Parathyroid adenoma (tissue), 2 donors: Measurements from ENCODE around the gene ABAT.

ENCODE experiments used
- H2AFZ ChIP-seq: fragments of 300-600 bp; sonication (generic); one replicate; pipeline ENCODE4 v1.7.0; 2017; ENCODE audit warnings: antibody characterized with exemption, mild to moderate bottlenecking
- H3K27ac ChIP-seq: fragments of 300-600 bp; sonication (generic); one replicate; pipeline ENCODE4 v1.7.0; 2017
- H3K27me3 ChIP-seq: fragments of 300-600 bp; sonication (generic); one replicate; pipeline ENCODE4 v1.7.0; 2017; ENCODE audit warnings: low read length; ENCODE audit not compliant: control insufficient read depth, insufficient read depth
- H3K36me3 ChIP-seq: fragments of 300-600 bp; sonication (generic); one replicate; pipeline ENCODE4 v1.7.0; 2017; ENCODE audit warnings: low read length; ENCODE audit not compliant: control insufficient read depth, insufficient read depth
- H3K4me1 ChIP-seq: fragments of 300-600 bp; sonication (generic); one replicate; pipeline ENCODE4 v1.7.0; 2017; ENCODE audit warnings: control low read depth
- H3K4me2 ChIP-seq: fragments of 300-600 bp; sonication (generic); one replicate; pipeline ENCODE4 v1.7.0; 2017; ENCODE audit warnings: low read length
- H3K4me3 ChIP-seq: fragments of 300-600 bp; sonication (generic); one replicate; pipeline ENCODE4 v1.7.0; 2017; ENCODE audit warnings: low read depth, low read length
- H3K79me2 ChIP-seq: fragments of 300-600 bp; sonication (generic); one replicate; pipeline ENCODE4 v1.7.0; 2017; ENCODE audit warnings: control low read depth
- H3K9ac ChIP-seq: fragments of 300-600 bp; sonication (generic); one replicate; pipeline ENCODE4 v1.7.0; 2017; ENCODE audit warnings: mild to moderate bottlenecking
- H3K9me3 ChIP-seq: fragments of 300-600 bp; sonication (generic); one replicate; pipeline ENCODE4 v1.7.0; 2017; ENCODE audit warnings: low read length; ENCODE audit not compliant: control insufficient read depth
- CTCF ChIP-seq: fragments of 300-600 bp; sonication (generic); IDR thresholded peaks from one replicate; pipeline ENCODE4 v1.7.0; 2017; ENCODE audit warnings: antibody characterized with exemption, mild to moderate bottlenecking
- donor health status: primary hyperparathyroidism.

Gene ABAT

DNA sequence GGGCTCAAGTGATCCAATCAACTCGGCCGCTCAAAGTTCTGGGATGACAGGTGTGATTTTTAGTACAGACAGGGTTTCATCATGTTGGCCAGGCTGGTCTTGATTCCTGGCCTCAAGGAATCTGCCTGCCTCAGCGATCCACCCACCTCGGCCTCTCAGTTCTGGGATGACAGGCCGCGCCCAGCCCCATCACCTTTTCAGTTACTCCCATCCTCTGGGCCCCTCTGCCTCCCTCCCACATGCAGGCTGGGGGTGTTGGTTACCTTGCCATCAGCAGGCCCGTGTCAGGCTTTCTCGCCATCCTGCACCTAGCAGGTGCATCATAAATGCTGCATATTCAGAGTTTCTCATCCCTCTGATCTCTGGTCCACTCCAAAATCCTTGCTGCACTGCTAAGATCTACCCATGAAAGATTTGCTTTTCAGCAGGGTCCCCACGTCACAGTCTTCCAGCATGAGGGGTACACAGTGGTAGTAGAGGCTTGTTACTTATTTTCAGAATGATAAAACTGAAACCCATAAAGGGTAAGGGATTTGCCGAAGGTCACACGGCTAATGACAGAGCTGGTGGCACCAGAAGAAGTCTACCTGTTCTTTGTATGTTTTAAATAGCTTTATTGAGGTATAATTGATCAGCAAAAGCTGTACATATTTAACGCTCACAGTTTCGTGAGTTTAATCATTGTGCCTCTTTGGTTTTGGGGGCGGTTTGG, 139.8 kb downstream of the ABAT start:
- no peak overlapping the region for H3K27ac ChIP-seq
- H3K9me3 ChIP-seq: no peaks in the 10 kb centered on the region
- no peak overlapping the region for H2AFZ ChIP-seq
- H3K79me2 ChIP-seq: peaks cover 12% of the 10 kb centered on the region
- no peaks in the 10 kb centered on the region for H3K36me3 ChIP-seq
- H3K4me3 ChIP-seq: no peak overlapping the region
- no peaks in the 10 kb centered on the region for H3K27me3 ChIP-seq
- no peak for TF ChIP-seq CTCF
- no peak overlapping the region for H3K9ac ChIP-seq
- H3K4me2 ChIP-seq: no peak overlapping the region
- H3K4me1 ChIP-seq: no peaks in the 10 kb centered on the region

GRCh38 chr16:8816967-8817655, 142.7 kb downstream of the ABAT start:
- no peaks in the 10 kb centered on the region for H3K4me1 ChIP-seq
- no peak overlapping the region for H2AFZ ChIP-seq
- no peak for TF ChIP-seq CTCF
- no peak overlapping the region for H3K9ac ChIP-seq
- no peak overlapping the region for H3K4me3 ChIP-seq
- no peaks in the 10 kb centered on the region for H3K36me3 ChIP-seq
- H3K27ac ChIP-seq: no peak overlapping the region
- H3K27me3 ChIP-seq: no peaks in the 10 kb centered on the region
- no peak overlapping the region for H3K4me2 ChIP-seq
- H3K9me3 ChIP-seq: no peaks in the 10 kb centered on the region
- peaks cover 11% of the 10 kb centered on the region for H3K79me2 ChIP-seq

- no peak for TF ChIP-seq CTCF
- Histone ChIP-seq H3K27me3 (no peaks in the 10 kb centered on the region), H3K9me3 (no peaks in the 10 kb centered on the region), H3K4me1 (no peaks in the 10 kb centered on the region), H3K4me2 (no peak overlapping the region), H3K27ac (no peak overlapping the region), H3K9ac (no peak overlapping the region), H2AFZ (no peak overlapping the region), H3K4me3 (no peak overlapping the region), H3K79me2 (no peaks in the 10 kb centered on the region), H3K36me3 (no peaks in the 10 kb centered on the region)
Measured at GRCh38 chr16:8818504-8819270, 144.3 kb downstream of the ABAT start.

DNA sequence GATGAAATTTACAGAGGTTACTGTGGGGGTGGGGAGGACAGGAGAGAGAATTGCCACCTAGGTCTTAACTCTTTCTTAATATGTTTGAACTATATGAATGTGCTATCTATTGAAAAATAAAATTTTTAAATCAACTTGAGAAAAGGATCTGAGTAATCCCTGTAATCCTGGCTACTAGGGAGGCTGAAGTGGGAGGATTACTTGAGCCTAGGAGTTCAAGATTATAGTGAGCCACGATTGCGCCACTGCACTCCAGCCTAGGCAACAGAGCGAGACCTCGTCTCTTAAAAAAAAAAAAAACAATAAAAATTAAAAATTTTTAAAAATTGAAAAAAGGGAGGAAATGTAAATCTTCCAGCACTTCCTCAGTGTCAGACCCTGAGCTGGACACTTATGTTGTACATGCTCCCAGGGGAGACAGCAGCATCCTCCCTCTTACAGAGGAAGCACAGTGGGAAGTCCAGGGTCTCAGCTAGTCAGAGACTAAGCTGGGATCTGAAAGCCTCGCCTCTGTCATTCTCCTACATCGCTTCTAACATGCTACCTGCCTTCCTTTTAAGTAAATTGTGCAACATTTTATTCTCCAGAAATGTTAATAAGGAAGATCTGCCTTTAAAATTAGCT, 145.1 kb downstream of the ABAT start:
- H3K4me1 ChIP-seq: no peaks in the 10 kb centered on the region
- no peaks in the 10 kb centered on the region for H3K79me2 ChIP-seq
- no peaks in the 10 kb centered on the region for H3K27me3 ChIP-seq
- no peak overlapping the region for H3K4me3 ChIP-seq
- no peak overlapping the region for H3K9ac ChIP-seq
- H3K36me3 ChIP-seq: no peaks in the 10 kb centered on the region
- no peak overlapping the region for H2AFZ ChIP-seq
- H3K9me3 ChIP-seq: no peaks in the 10 kb centered on the region
- H3K27ac ChIP-seq: no peak overlapping the region
- no peak for TF ChIP-seq CTCF
- no peak overlapping the region for H3K4me2 ChIP-seq
